IMR-90 (cell line): ENCODE data around the gene CPEB3. TPM values are rescaled to one million over a fixed set of nuclear protein-coding genes. Genes with fewer than 3 reads are reported as not detected.

Experiments
- ATAC-seq: fragments of 200-7000 bp; cut with Tn5 transposase; 2 replicates; pipeline ENCODE4 v1.9.1; 2020; ENCODE audit warnings: low read depth, mild to moderate bottlenecking, moderate library complexity
- BruUV-seq: library from RNA; stranded (reverse); fragments of 400-500 nt; replicated peaks from 2 replicates; lab custom pipeline; 2021; lab: Mats Ljungman, UMichigan
- CTCF ChIA-PET: fragments of 300-600 bp; formaldehyde crosslinking; extraction: SDS; loops from one replicate; lab custom pipeline; 2021; ENCODE audit warnings: antibody characterized with exemption; lab: Yijun Ruan, JAX
- POLR2A ChIA-PET: fragments of 300-600 bp; sonication (Branson Sonifier 250); formaldehyde crosslinking; loops from one replicate; lab custom pipeline; 2022; ENCODE audit warnings: antibody characterized with exemption; ENCODE audit not compliant: unreplicated experiment; lab: Charles Lee
- DNase-seq: peaks from one replicate; pipeline ENCODE4 v3.0.0; 2013
- H2AFZ ChIP-seq: replicated peaks from 2 replicates; pipeline ENCODE3; 2013; ENCODE audit warnings: low read length, mild to moderate bottlenecking; ENCODE audit not compliant: poor library complexity
- H2AK5ac ChIP-seq: 2 replicates; pipeline ENCODE4 v1.6.1; 2013; ENCODE audit warnings: low read depth, low read length, inconsistent platforms
- H2AK9ac ChIP-seq: replicated peaks from 2 replicates; pipeline ENCODE3; 2013; ENCODE audit warnings: mild to moderate bottlenecking, low read depth, low read length, moderate library complexity; ENCODE audit not compliant: poor library complexity
- H2BK120ac ChIP-seq: 2 replicates; pipeline ENCODE4 v1.6.1; 2013; ENCODE audit warnings: low read depth, low read length, inconsistent platforms
- H2BK15ac ChIP-seq: 3 replicates; pipeline ENCODE4 v1.6.1; 2013; ENCODE audit warnings: low read depth, low read length, inconsistent platforms
- H2BK20ac ChIP-seq: 2 replicates; pipeline ENCODE4 v1.6.1; 2013; ENCODE audit warnings: low read depth, mild to moderate bottlenecking, inconsistent platforms, low read length, moderate library complexity
- H2BK5ac ChIP-seq: 2 replicates; pipeline ENCODE4 v1.6.1; 2013; ENCODE audit warnings: mild to moderate bottlenecking, low read depth, low read length, inconsistent platforms; ENCODE audit not compliant: poor library complexity, severe bottlenecking
- H3K14ac ChIP-seq: replicated peaks from 2 replicates; pipeline ENCODE4 v1.6.1; 2013; ENCODE audit warnings: low read depth, low read length, inconsistent platforms
- H3K18ac ChIP-seq: 2 replicates; pipeline ENCODE4 v1.6.1; 2013; ENCODE audit warnings: low read depth, low read length, control low read depth
- H3K23ac ChIP-seq: 2 replicates; pipeline ENCODE4 v1.6.1; 2013; ENCODE audit warnings: low read depth, low read length, inconsistent platforms
- H3K27ac ChIP-seq: 2 replicates; pipeline ENCODE4 v1.5.1; 2013; ENCODE audit warnings: mild to moderate bottlenecking, control low read depth, low read length; ENCODE audit not compliant: insufficient read depth
- H3K27me3 ChIP-seq: 2 replicates; pipeline ENCODE4 v1.6.1; 2013; ENCODE audit warnings: low read length; ENCODE audit not compliant: control insufficient read depth, insufficient read depth
- H3K36me3 ChIP-seq: 2 replicates; pipeline ENCODE4 v1.6.1; 2013; ENCODE audit warnings: low read length, mixed read lengths; ENCODE audit not compliant: control insufficient read depth, insufficient read depth
- H3K4ac ChIP-seq: 2 replicates; pipeline ENCODE4 v1.6.1; 2013; ENCODE audit warnings: low read depth, low read length, inconsistent platforms
- H3K4me1 ChIP-seq: 2 replicates; pipeline ENCODE4 v1.6.1; 2013; ENCODE audit warnings: low read length, mixed read lengths; ENCODE audit not compliant: control insufficient read depth, insufficient read depth
- H3K4me2 ChIP-seq: 2 replicates; pipeline ENCODE4 v1.6.1; 2013; ENCODE audit warnings: low read depth, mild to moderate bottlenecking, control low read depth, low read length, moderate library complexity
- H3K4me3 ChIP-seq: 2 replicates; pipeline ENCODE4 v1.5.1; 2013; ENCODE audit warnings: low read depth, mild to moderate bottlenecking, control low read depth, low read length, moderate library complexity; ENCODE audit not compliant: insufficient read depth
- H3K56ac ChIP-seq: 2 replicates; pipeline ENCODE4 v1.6.1; 2013; ENCODE audit warnings: low read length, inconsistent platforms; ENCODE audit not compliant: insufficient read depth; ENCODE audit errors: extremely low read depth
- H3K79me1 ChIP-seq, 2 experiments: 2 replicates each; pipeline ENCODE4 v1.6.1; 2013; ENCODE audit warnings: low read length in 2 of 2, inconsistent platforms in 1 of 2, low read depth in 1 of 2
- H3K9ac ChIP-seq: 2 replicates; pipeline ENCODE4 v1.6.1; 2013; ENCODE audit warnings: low read depth, low read length, control low read depth
- H3K9me1 ChIP-seq: 2 replicates; pipeline ENCODE4 v1.6.1; 2013; ENCODE audit warnings: low read length, inconsistent platforms; ENCODE audit not compliant: insufficient read depth
- H3K9me3 ChIP-seq: 2 replicates; pipeline ENCODE4 v1.6.1; 2013; ENCODE audit warnings: low read length; ENCODE audit not compliant: control insufficient read depth, insufficient read depth
- H4K20me1 ChIP-seq: 2 replicates; pipeline ENCODE4 v1.6.1; 2013; ENCODE audit warnings: low read length, inconsistent platforms; ENCODE audit not compliant: insufficient read depth
- H4K5ac ChIP-seq: 2 replicates; pipeline ENCODE4 v1.6.1; 2013; ENCODE audit warnings: mild to moderate bottlenecking, low read depth, low read length, control low read depth
- H4K8ac ChIP-seq, 2 experiments: 2 replicates each; pipeline ENCODE4 v1.6.1; 2013; ENCODE audit warnings: low read depth in 2 of 2, low read length in 2 of 2, control low read depth in 1 of 2, inconsistent platforms in 1 of 2
- H4K91ac ChIP-seq: 2 replicates; pipeline ENCODE4 v1.6.1; 2013; ENCODE audit warnings: low read depth, low read length, inconsistent platforms; ENCODE audit not compliant: insufficient read depth
- BHLHE40 ChIP-seq: fragments of 150-350 bp; IDR thresholded peaks from 2 replicates; pipeline ENCODE4 v1.6.1; 2016; ENCODE audit warnings: mild to moderate bottlenecking, low read depth, low read length
- CHD1 ChIP-seq: IDR thresholded peaks from 2 replicates; pipeline ENCODE4 v1.6.1; 2012; ENCODE audit warnings: low read depth, low read length, improper control_type of control experiment
- ELK1 ChIP-seq: fragments of 150-350 bp; IDR thresholded peaks from 2 replicates; pipeline ENCODE4 v1.6.1; 2016; ENCODE audit warnings: low read depth, mild to moderate bottlenecking, low read length, moderate library complexity, borderline replicate concordance
- MAFK ChIP-seq: IDR thresholded peaks from 2 replicates; pipeline ENCODE4 v1.6.1; 2012; ENCODE audit warnings: low read depth, low read length, improper control_type of control experiment
- MAZ ChIP-seq: IDR thresholded peaks from 2 replicates; pipeline ENCODE4 v1.6.1; 2012; ENCODE audit warnings: low read depth, mild to moderate bottlenecking, low read length, improper control_type of control experiment, moderate library complexity, borderline replicate concordance
- NFE2L2 ChIP-seq: fragments of 150-350 bp; IDR thresholded peaks from 2 replicates; pipeline ENCODE4 v1.6.1; 2016; ENCODE audit warnings: low read depth, mild to moderate bottlenecking, low read length
- RCOR1 ChIP-seq: IDR thresholded peaks from 2 replicates; pipeline ENCODE4 v1.6.1; 2012; ENCODE audit warnings: mild to moderate bottlenecking, low read length, improper control_type of control experiment; ENCODE audit not compliant: insufficient replicate concordance
- WGBS, 2 experiments: methylation state at CpG; one replicate each; pipeline versions ENCODE4 v1.1.5 to v1.1.7; 2013; ENCODE audit warnings: missing lambda C conversion rate in 2 of 2; ENCODE audit not compliant: insufficient read length in 1 of 2; ENCODE audit errors: extremely low coverage in 2 of 2; 5-methylcytosine and 5-hydroxymethylcytosine counted together
- dilution Hi-C: fragments of 300-500 bp; cut with HindIII; formaldehyde crosslinking; loops from one replicate; pipeline ENCODE4 v1.14.3; 2018; ENCODE audit warnings: low sequenced_read_pairs; ENCODE audit not compliant: unreplicated experiment
- in situ Hi-C: fragments of 300-500 bp; cut with MboI; formaldehyde crosslinking; loops from 3 replicates; pipeline ENCODE4 v1.14.3; 2019; ENCODE audit warnings: low sequenced_read_pairs, inconsistent platforms, mixed read lengths
- intact Hi-C: fragments of 100-400 bp; cut with micrococcal nuclease; formaldehyde crosslinking; loops from 2 replicates; pipeline ENCODE4 v1.10.0; 2022
- polyA plus RNA-seq, 3 experiments: library from polyadenylated mRNA; depleted of rRNA; stranded (reverse); fragments of >200 nt; gene quantifications; 2 replicates each; pipeline ENCODE4 v1.2.3, GENCODE V29; 2012; ENCODE audit warnings: low replicate concordance in 1 of 3
- total RNA-seq: library from RNA; depleted of rRNA; stranded (reverse); fragments of >200 nt; gene quantifications from 2 replicates; pipeline ENCODE4 v1.2.3, GENCODE V29; 2012
- TF ChIP-seq, protein P1 (sequence below): conservative IDR thresholded peaks from 2 replicates; pipeline ENCODE4 v1.5.1; 2012; ENCODE audit warnings: mild to moderate bottlenecking, low read depth, low read length, improper control_type of control experiment

CPEB3 gene
- total and polyA plus RNA-seq, 2 of the 4 experiments (the other 2 are of a cell fraction) = 0.18 to 0.36 TPM

- H3K9ac ChIP-seq = peak overlapping the region; percentile 83
- H3K4me1 ChIP-seq = peaks cover 5% of the 10 kb centered on the region
- peak overlapping the region; percentile 76 for H3K4me3 ChIP-seq
- peak overlapping the region; percentile 89 for H2AK9ac ChIP-seq
- H4K5ac ChIP-seq = peak overlapping the region; percentile 28
- no CpG with 5 or more reads among the region's 10 CpGs for WGBS, 2 experiments
- peak overlapping the region; percentile 20; the same call in 1 of the 2 replicates for H3K18ac ChIP-seq
- TF ChIP-seq CHD1 = no peak
- TF ChIP-seq, protein P1, sequence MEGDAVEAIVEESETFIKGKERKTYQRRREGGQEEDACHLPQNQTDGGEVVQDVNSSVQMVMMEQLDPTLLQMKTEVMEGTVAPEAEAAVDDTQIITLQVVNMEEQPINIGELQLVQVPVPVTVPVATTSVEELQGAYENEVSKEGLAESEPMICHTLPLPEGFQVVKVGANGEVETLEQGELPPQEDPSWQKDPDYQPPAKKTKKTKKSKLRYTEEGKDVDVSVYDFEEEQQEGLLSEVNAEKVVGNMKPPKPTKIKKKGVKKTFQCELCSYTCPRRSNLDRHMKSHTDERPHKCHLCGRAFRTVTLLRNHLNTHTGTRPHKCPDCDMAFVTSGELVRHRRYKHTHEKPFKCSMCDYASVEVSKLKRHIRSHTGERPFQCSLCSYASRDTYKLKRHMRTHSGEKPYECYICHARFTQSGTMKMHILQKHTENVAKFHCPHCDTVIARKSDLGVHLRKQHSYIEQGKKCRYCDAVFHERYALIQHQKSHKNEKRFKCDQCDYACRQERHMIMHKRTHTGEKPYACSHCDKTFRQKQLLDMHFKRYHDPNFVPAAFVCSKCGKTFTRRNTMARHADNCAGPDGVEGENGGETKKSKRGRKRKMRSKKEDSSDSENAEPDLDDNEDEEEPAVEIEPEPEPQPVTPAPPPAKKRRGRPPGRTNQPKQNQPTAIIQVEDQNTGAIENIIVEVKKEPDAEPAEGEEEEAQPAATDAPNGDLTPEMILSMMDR = no peak
- no peak for TF ChIP-seq BHLHE40
- TF ChIP-seq NFE2L2 = no peak
- TF ChIP-seq ELK1 = no peak
- no peak for TF ChIP-seq RCOR1
- TF ChIP-seq MAZ = no peak
- TF ChIP-seq MAFK = no peak
- peak overlapping the region; percentile 73 for H3K14ac ChIP-seq
- H4K20me1 ChIP-seq = peaks cover 22% of the 10 kb centered on the region
- H4K8ac ChIP-seq = peak overlapping the region in 1 of 2 experiments; percentile 68; a peak in 1 of 4 replicates
- in situ Hi-C loops (no loop called here), dilution Hi-C loops (no loop called here), intact Hi-C loops (loop anchor here (1.0 to 5.0 kb wide), 3 partner anchors 143 to 204 kb away; no protein-coding TSS in a partner anchor)
- H3K4me2 ChIP-seq = peak overlapping the region; percentile 85
- peaks cover 19 to 46% of the 10 kb centered on the region in 2 experiments for H3K79me1 ChIP-seq
- no TSS peak for BruUV-seq
- H2AFZ ChIP-seq = peak overlapping the region; percentile 98
- ChIA-PET CTCF (interaction anchor here (0.7 to 1.8 kb wide), 5 partner anchors 24 to 188 kb away, joined by 3 to 5 read pairs (median 3); no protein-coding TSS in a partner anchor), POLR2A (no interaction called here)
- no peak overlapping the region for H2BK120ac ChIP-seq
- H4K91ac ChIP-seq = no peak overlapping the region
- peak overlapping the region; percentile 77 for H3K4ac ChIP-seq
- no peaks in the 10 kb centered on the region for H3K9me1 ChIP-seq
- peak overlapping the region; percentile 62; the same call in 1 of the 2 replicates for H3K23ac ChIP-seq
- no peak overlapping the region for H2BK20ac ChIP-seq
- H3K27ac ChIP-seq = peak overlapping the region; percentile 79
- H3K56ac ChIP-seq = peak overlapping the region; percentile 21; the same call in 1 of the 2 replicates
- no peaks in the 10 kb centered on the region for H3K9me3 ChIP-seq
- no peak for DNase-seq
- H2AK5ac ChIP-seq = no peak overlapping the region
- ATAC-seq = peak; percentile 5; the same call in 1 of the 2 replicates
- peaks cover 3% of the 10 kb centered on the region; the same call in 1 of the 2 replicates for H3K36me3 ChIP-seq
- H2BK15ac ChIP-seq = no peak overlapping the region
- no peaks in the 10 kb centered on the region for H3K27me3 ChIP-seq
- H2BK5ac ChIP-seq = peak overlapping the region; percentile 48
Measured at GRCh38 chr10:92291616-92291865, 663 bp upstream of the CPEB3 start.
